HEK293 (cell line): Measurements from ENCODE around the gene MAGEB17.

Experiments
- CTCF ChIA-PET: fragments of 350-600 bp; formaldehyde crosslinking; extraction: SDS; loops from one replicate; lab custom pipeline; 2021; ENCODE audit warnings: antibody characterized with exemption; lab: Yijun Ruan, JAX
- POLR2A ChIA-PET: fragments of 300-600 bp; formaldehyde crosslinking; extraction: SDS; loops from one replicate; lab custom pipeline; 2020; ENCODE audit warnings: antibody characterized with exemption, inconsistent platforms; lab: Yijun Ruan, JAX
- H3K27ac ChIP-seq: fragments of 200-500 bp; sonication (Bioruptor generic); 2 replicates; pipeline ENCODE4 v1.5.1; 2014; ENCODE audit warnings: low read depth, low read length, control low read depth, inconsistent platforms; ENCODE audit errors: extremely low read depth
- H3K36me3 ChIP-seq, 2 experiments: fragments of 200-500 bp in 1 of 2; sonication (Bioruptor generic) in 1 of 2; 1 replicate in 1 of 2; 2 replicates in 1 of 2; pipeline ENCODE4 v1.5.1; 2014 to 2017; ENCODE audit warnings: inconsistent platforms in 2 of 2, low read length in 2 of 2; ENCODE audit not compliant: control insufficient read depth in 2 of 2, insufficient read depth in 1 of 2
- H3K4me1 ChIP-seq: fragments of 200-500 bp; sonication (Bioruptor generic); 2 replicates; pipeline ENCODE4 v1.5.1; 2014; ENCODE audit warnings: mild to moderate bottlenecking, low read length, inconsistent platforms; ENCODE audit not compliant: control insufficient read depth, insufficient read depth
- H3K4me3 ChIP-seq: 2 replicates; pipeline ENCODE4 v1.5.1; 2011; ENCODE audit warnings: low read depth, mild to moderate bottlenecking, control low read depth, low read length, moderate library complexity
- H3K9me3 ChIP-seq: fragments of 200-500 bp; sonication (Bioruptor generic); 2 replicates; pipeline ENCODE4 v1.5.1; 2014; ENCODE audit warnings: low read depth, low read length, inconsistent platforms; ENCODE audit not compliant: control insufficient read depth, insufficient read depth
- KLF16 ChIP-seq: fragments of 450-650 bp; formaldehyde crosslinking; IDR thresholded peaks from 2 replicates; pipeline ENCODE4 v1.5.1; 2017; ENCODE audit warnings: missing biosample characterization, missing genetic modification characterization
- ZNF175 ChIP-seq: fragments of 450-650 bp; formaldehyde crosslinking; IDR thresholded peaks from 2 replicates; pipeline ENCODE4 v1.5.1; 2016; ENCODE audit warnings: missing biosample characterization, missing genetic modification characterization
- ZNF23 ChIP-seq: fragments of 450-650 bp; formaldehyde crosslinking; IDR thresholded peaks from 2 replicates; pipeline ENCODE4 v1.5.1; 2016; ENCODE audit warnings: missing biosample characterization, missing genetic modification characterization, borderline replicate concordance
- ZNF488 ChIP-seq: fragments of 450-650 bp; formaldehyde crosslinking; IDR thresholded peaks from 2 replicates; pipeline ENCODE4 v1.5.1; 2016; ENCODE audit warnings: missing biosample characterization, missing genetic modification characterization
- ZNF518A ChIP-seq: fragments of 450-650 bp; formaldehyde crosslinking; conservative IDR thresholded peaks from 2 replicates; pipeline ENCODE4 v1.5.1; 2016; ENCODE audit warnings: low read depth, missing biosample characterization, missing genetic modification characterization
- ZNF580 ChIP-seq: fragments of 450-650 bp; formaldehyde crosslinking; IDR thresholded peaks from 2 replicates; pipeline ENCODE4 v1.5.1; 2016; ENCODE audit warnings: missing biosample characterization, missing genetic modification characterization
- ZNF585B ChIP-seq: fragments of 450-650 bp; formaldehyde crosslinking; IDR thresholded peaks from 2 replicates; pipeline ENCODE4 v1.5.1; 2016; ENCODE audit warnings: missing biosample characterization, missing genetic modification characterization
- ZNF704 ChIP-seq: fragments of 450-650 bp; formaldehyde crosslinking; IDR thresholded peaks from 2 replicates; pipeline ENCODE4 v1.5.1; 2016; ENCODE audit warnings: missing biosample characterization, missing genetic modification characterization
- TF ChIP-seq, protein P1 (sequence below): fragments of 450-650 bp; formaldehyde crosslinking; IDR thresholded peaks from 2 replicates; pipeline ENCODE4 v1.5.1; 2016; ENCODE audit warnings: missing biosample characterization, missing genetic modification characterization, borderline replicate concordance

MAGEB17 gene

DNA sequence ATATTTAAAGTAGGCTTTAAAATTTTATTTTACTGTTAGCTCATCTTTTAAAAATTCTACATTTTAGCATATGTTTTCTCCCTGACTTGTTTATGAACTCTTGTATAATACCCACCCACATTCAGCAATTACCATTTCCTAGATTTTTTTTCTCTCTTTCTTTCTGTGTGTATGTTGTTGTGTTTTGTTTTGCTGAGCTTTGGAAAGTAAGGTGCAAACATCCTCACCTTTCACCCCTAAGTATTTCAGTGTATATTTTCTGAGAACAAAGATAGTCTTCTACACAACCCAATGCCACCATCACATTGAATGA lies 25.1 kb upstream of the MAGEB17 start (continued):
- TF ChIP-seq, protein P1, sequence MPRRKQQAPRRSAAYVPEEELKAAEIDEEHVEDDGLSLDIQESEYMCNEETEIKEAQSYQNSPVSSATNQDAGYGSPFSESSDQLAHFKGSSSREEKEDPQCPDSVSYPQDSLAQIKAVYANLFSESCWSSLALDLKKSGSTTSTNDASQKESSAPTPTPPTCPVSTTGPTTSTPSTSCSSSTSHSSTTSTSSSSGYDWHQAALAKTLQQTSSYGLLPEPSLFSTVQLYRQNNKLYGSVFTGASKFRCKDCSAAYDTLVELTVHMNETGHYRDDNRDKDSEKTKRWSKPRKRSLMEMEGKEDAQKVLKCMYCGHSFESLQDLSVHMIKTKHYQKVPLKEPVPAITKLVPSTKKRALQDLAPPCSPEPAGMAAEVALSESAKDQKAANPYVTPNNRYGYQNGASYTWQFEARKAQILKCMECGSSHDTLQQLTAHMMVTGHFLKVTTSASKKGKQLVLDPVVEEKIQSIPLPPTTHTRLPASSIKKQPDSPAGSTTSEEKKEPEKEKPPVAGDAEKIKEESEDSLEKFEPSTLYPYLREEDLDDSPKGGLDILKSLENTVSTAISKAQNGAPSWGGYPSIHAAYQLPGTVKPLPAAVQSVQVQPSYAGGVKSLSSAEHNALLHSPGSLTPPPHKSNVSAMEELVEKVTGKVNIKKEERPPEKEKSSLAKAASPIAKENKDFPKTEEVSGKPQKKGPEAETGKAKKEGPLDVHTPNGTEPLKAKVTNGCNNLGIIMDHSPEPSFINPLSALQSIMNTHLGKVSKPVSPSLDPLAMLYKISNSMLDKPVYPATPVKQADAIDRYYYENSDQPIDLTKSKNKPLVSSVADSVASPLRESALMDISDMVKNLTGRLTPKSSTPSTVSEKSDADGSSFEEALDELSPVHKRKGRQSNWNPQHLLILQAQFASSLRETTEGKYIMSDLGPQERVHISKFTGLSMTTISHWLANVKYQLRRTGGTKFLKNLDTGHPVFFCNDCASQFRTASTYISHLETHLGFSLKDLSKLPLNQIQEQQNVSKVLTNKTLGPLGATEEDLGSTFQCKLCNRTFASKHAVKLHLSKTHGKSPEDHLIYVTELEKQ (tag by site-specific recombination) = no peak
- TF ChIP-seq ZNF488 = no peak

GRCh38 chrX:16143968-16144367 lies 23.3 kb upstream of the MAGEB17 start:
- ChIA-PET POLR2A (no interaction called here), CTCF (no interaction called here)
- H3K27ac ChIP-seq = no peak overlapping the region
- no peaks in the 10 kb centered on the region for H3K36me3 ChIP-seq
- TF ChIP-seq ZNF704 (tag by site-specific recombination) (no peak), ZNF585B (tag by site-specific recombination) (no peak), ZNF175 (tag by site-specific recombination) (no peak), ZNF580 (tag by site-specific recombination) (no peak), ZNF518A (no peak), KLF16 (tag by site-specific recombination) (no peak), ZNF23 (tag by site-specific recombination) (no peak)
- TF ChIP-seq, protein P1 (tag by site-specific recombination) = no peak
- no peaks in the 10 kb centered on the region for H3K4me1 ChIP-seq
- no peak overlapping the region for H3K4me3 ChIP-seq
- no peaks in the 10 kb centered on the region; the same call in 1 of the 2 replicates for H3K9me3 ChIP-seq
